Endothelial cell of umbilical vein (primary cell): ENCODE measurements around the gene SLC25A26. TPM values are rescaled to one million over a fixed set of nuclear protein-coding genes. Genes with fewer than 3 reads are reported as not detected.

Source experiments
- BruUV-seq: library from RNA; stranded (reverse); fragments of 400-500 nt; replicated peaks from 2 replicates; lab custom pipeline; 2021; lab: Mats Ljungman, UMichigan
- CTCF ChIA-PET: fragments of 300-600, 350-600 bp; sonication (Branson Sonifier 250); formaldehyde crosslinking; loops from one replicate; lab custom pipeline; 2021; ENCODE audit warnings: antibody characterized with exemption, inconsistent platforms; lab: Charles Lee
- POLR2A ChIA-PET: fragments of 300-600, 350-600 bp; sonication (Branson Sonifier 250); formaldehyde crosslinking; loops from one replicate; lab custom pipeline; 2021; ENCODE audit warnings: antibody characterized with exemption, inconsistent platforms; lab: Charles Lee
- DNase-seq: peaks from one replicate; pipeline ENCODE4 v3.0.0-alpha.2; 2011; ENCODE audit warnings: low read depth, low spot score
- FAIRE-seq: peaks from 2 replicates; lab custom pipeline; 2011; peaks lifted over from hg19 to GRCh38; lab: Jason Lieb, UNC
- H2AFZ ChIP-seq: 2 replicates; pipeline ENCODE4 v1.6.0; 2012; ENCODE audit warnings: low read depth, low read length, control low read depth, inconsistent platforms
- H3K27ac ChIP-seq: 2 replicates; pipeline ENCODE4 v1.5.1; 2011; ENCODE audit warnings: low read depth, mild to moderate bottlenecking, control low read depth, low read length, moderate library complexity; ENCODE audit not compliant: insufficient read depth
- H3K27me3 ChIP-seq, 2 experiments: 2 replicates each; pipeline versions ENCODE4 v1.6.0 to v1.6.1; 2011; ENCODE audit warnings: low read length in 2 of 2, mixed read lengths in 1 of 2; ENCODE audit not compliant: control insufficient read depth in 2 of 2, insufficient read depth in 2 of 2
- H3K36me3 ChIP-seq, 2 experiments: 2 replicates in 1 of 2; 3 replicates in 1 of 2; pipeline ENCODE4 v1.5.1; 2011; ENCODE audit warnings: low read length in 2 of 2, mild to moderate bottlenecking in 1 of 2, moderate library complexity in 1 of 2; ENCODE audit not compliant: control insufficient read depth in 2 of 2, insufficient read depth in 2 of 2; ENCODE audit errors: extremely low read depth in 1 of 2
- H3K4me1 ChIP-seq: 3 replicates; pipeline ENCODE4 v1.5.1; 2011; ENCODE audit warnings: mild to moderate bottlenecking, low read length; ENCODE audit not compliant: control insufficient read depth, insufficient read depth; ENCODE audit errors: extremely low read depth
- H3K4me2 ChIP-seq: 2 replicates; pipeline ENCODE4 v1.6.1; 2011; ENCODE audit warnings: low read length, control low read depth, mixed read lengths; ENCODE audit not compliant: insufficient read depth
- H3K4me3 ChIP-seq, 3 experiments: fragments of 200-600 bp in 1 of 3; sonication (generic), shearing (Covaris generic) in 1 of 3; replicated peaks in 1 of 3; 2 replicates each; pipeline ENCODE4 v1.5.1; 2011 to 2016; ENCODE audit warnings: control low read depth in 3 of 3, low read length in 3 of 3, mild to moderate bottlenecking in 2 of 3, inconsistent platforms in 1 of 3, low read depth in 1 of 3, moderate library complexity in 1 of 3; ENCODE audit not compliant: insufficient read depth in 1 of 3
- H3K79me2 ChIP-seq: 2 replicates; pipeline ENCODE4 v1.6.0; 2012; ENCODE audit warnings: low read length, inconsistent platforms; ENCODE audit not compliant: control insufficient read depth, insufficient read depth
- H3K9ac ChIP-seq: replicated peaks from 2 replicates; pipeline ENCODE3; 2011; ENCODE audit warnings: low read length, control low read depth; ENCODE audit not compliant: insufficient read depth; ENCODE audit errors: extremely low read depth
- H3K9me1 ChIP-seq: replicated peaks from 3 replicates; pipeline ENCODE4 v1.6.0; 2011; ENCODE audit warnings: mild to moderate bottlenecking, low read length; ENCODE audit not compliant: control insufficient read depth, insufficient read depth; ENCODE audit errors: extremely low read depth
- H3K9me3 ChIP-seq: replicated peaks from 2 replicates; pipeline ENCODE4 v1.5.1; 2012; ENCODE audit warnings: low read length, inconsistent platforms; ENCODE audit not compliant: control insufficient read depth, insufficient read depth
- H4K20me1 ChIP-seq: replicated peaks from 2 replicates; pipeline ENCODE3; 2011; ENCODE audit warnings: mild to moderate bottlenecking, low read length; ENCODE audit not compliant: control insufficient read depth, insufficient read depth; ENCODE audit errors: extremely low read depth
- EZH2 ChIP-seq: IDR thresholded peaks from 2 replicates; pipeline ENCODE4 v1.6.1; 2012; ENCODE audit warnings: borderline replicate concordance, low read depth, mild to moderate bottlenecking, moderate library complexity, low read length, inconsistent platforms; ENCODE audit not compliant: severe bottlenecking
- FOS ChIP-seq: IDR thresholded peaks from 2 replicates; pipeline ENCODE4 v1.6.1; 2011; ENCODE audit warnings: mild to moderate bottlenecking, low read length, moderate library complexity, borderline replicate concordance; ENCODE audit not compliant: insufficient read depth
- GATA2 ChIP-seq: IDR thresholded peaks from 2 replicates; pipeline ENCODE4 v1.7.0; 2011; ENCODE audit warnings: low read depth, mild to moderate bottlenecking, moderate library complexity, mixed read lengths, low read length; ENCODE audit not compliant: insufficient read length, insufficient read depth
- JUN ChIP-seq: IDR thresholded peaks from 2 replicates; pipeline ENCODE4 v1.6.1; 2011; ENCODE audit warnings: borderline replicate concordance, low read depth; ENCODE audit not compliant: insufficient read length, insufficient read depth
- MAX ChIP-seq: IDR thresholded peaks from 2 replicates; pipeline ENCODE4 v1.6.1; 2011; ENCODE audit not compliant: insufficient read depth, insufficient read length
- MYC ChIP-seq: IDR thresholded peaks from one replicate; pipeline ENCODE4 v1.6.1; 2011; ENCODE audit warnings: mild to moderate bottlenecking, low read depth, low read length
- POLR2A ChIP-seq: IDR thresholded peaks from 2 replicates; pipeline ENCODE4 v1.6.1; 2012; ENCODE audit warnings: low read depth, mild to moderate bottlenecking, control low read depth, low read length
- POLR2AphosphoS5 ChIP-seq: IDR thresholded peaks from 2 replicates; pipeline ENCODE4 v1.6.1; 2012; ENCODE audit warnings: low read depth, mild to moderate bottlenecking, control low read depth, low read length, moderate library complexity; ENCODE audit not compliant: insufficient read depth
- dilution Hi-C: fragments of 300-500 bp; cut with MboI; formaldehyde crosslinking; loops from one replicate; pipeline ENCODE4 v1.15.0; 2019; ENCODE audit warnings: low sequenced_read_pairs; ENCODE audit not compliant: extremely low pct_ligation_motif_present
- intact Hi-C: fragments of 100-400 bp; cut with micrococcal nuclease; formaldehyde crosslinking; loops from one replicate; pipeline ENCODE4 v1.10.0; 2022
- polyA plus RNA-seq, 4 experiments: library from polyadenylated mRNA; depleted of rRNA in 3 of 4; stranded (reverse) in 3 of 4; unstranded in 1 of 4; fragments of >200 nt; gene quantifications; 2 replicates each; pipeline versions ENCODE4 v1.2.1 to v1.2.3, GENCODE V29; 2011 to 2012; ENCODE audit warnings: missing spikeins in 1 of 4
- total RNA-seq: library from RNA; stranded (reverse); gene quantifications from 2 replicates; pipeline ENCODE4 v1.2.3, GENCODE V29; 2021
- TF ChIP-seq, protein P1 (sequence below), 2 donors: IDR thresholded peaks; 1 replicate in 1 of 2; 2 replicates in 1 of 2; pipeline ENCODE4 v1.5.1; 2011; ENCODE audit warnings: low read length in 2 of 2, mild to moderate bottlenecking in 2 of 2, moderate library complexity in 2 of 2, control low read depth in 1 of 2, inconsistent platforms in 1 of 2, low read depth in 1 of 2; ENCODE audit not compliant: insufficient read depth in 1 of 2; ENCODE audit errors: extremely low read depth in 1 of 2

SLC25A26 gene
- total and polyA plus RNA-seq, 2 donors (not counting 3 experiments of a cell fraction or from before 2014, with no cell fraction given), result 11.8 to 23.5 TPM

- TF ChIP-seq FOS (no peak), MYC (no peak), POLR2A (no peak), GATA2 (no peak), MAX (no peak), JUN (no peak), EZH2 (no peak), POLR2AphosphoS5 (no peak)
- TF ChIP-seq, protein P1, sequence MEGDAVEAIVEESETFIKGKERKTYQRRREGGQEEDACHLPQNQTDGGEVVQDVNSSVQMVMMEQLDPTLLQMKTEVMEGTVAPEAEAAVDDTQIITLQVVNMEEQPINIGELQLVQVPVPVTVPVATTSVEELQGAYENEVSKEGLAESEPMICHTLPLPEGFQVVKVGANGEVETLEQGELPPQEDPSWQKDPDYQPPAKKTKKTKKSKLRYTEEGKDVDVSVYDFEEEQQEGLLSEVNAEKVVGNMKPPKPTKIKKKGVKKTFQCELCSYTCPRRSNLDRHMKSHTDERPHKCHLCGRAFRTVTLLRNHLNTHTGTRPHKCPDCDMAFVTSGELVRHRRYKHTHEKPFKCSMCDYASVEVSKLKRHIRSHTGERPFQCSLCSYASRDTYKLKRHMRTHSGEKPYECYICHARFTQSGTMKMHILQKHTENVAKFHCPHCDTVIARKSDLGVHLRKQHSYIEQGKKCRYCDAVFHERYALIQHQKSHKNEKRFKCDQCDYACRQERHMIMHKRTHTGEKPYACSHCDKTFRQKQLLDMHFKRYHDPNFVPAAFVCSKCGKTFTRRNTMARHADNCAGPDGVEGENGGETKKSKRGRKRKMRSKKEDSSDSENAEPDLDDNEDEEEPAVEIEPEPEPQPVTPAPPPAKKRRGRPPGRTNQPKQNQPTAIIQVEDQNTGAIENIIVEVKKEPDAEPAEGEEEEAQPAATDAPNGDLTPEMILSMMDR (IDR thresholded peaks at IDR 0.05; ENCODE audit: extremely low read depth in 1 of 2, insufficient read depth in 1 of 2, low read depth in 1 of 2, low read length in 2 of 2), result no peak
- no peak for DNase-seq
- H3K27me3 ChIP-seq, result no peaks in the 10 kb centered on the region
- no peak overlapping the region for H3K27ac ChIP-seq
- POLR2A ChIA-PET, result no interaction called here
- intact Hi-C loops, result loop anchor here (5.0 kb wide), 1 partner anchor 115 kb away; no protein-coding TSS in a partner anchor
- H3K4me1 ChIP-seq, result peaks cover 28% of the 10 kb centered on the region
- H3K9ac ChIP-seq, result no peak overlapping the region
- H4K20me1 ChIP-seq, result no peaks in the 10 kb centered on the region
- no peaks in the 10 kb centered on the region for H3K9me3 ChIP-seq
- CTCF ChIA-PET, result interaction anchor here (1.0 to 4.0 kb wide), 3 partner anchors 10 to 115 kb away, joined by 3 to 25 read pairs (median 20); no protein-coding TSS in a partner anchor
- no peak for FAIRE-seq
- no peak overlapping the region for H3K4me2 ChIP-seq
- H2AFZ ChIP-seq, result no peak overlapping the region
- no TSS peak for BruUV-seq
- H3K79me2 ChIP-seq, result no peaks in the 10 kb centered on the region
- peaks cover 5 to 23% of the 10 kb centered on the region in 2 experiments for H3K36me3 ChIP-seq
- H3K4me3 ChIP-seq, result no peak overlapping the region
- dilution Hi-C loops, result loop anchor here (25.0 kb wide), 1 partner anchor 420 kb away; no protein-coding TSS in a partner anchor
- no peaks in the 10 kb centered on the region for H3K9me1 ChIP-seq
These were observed 171.7 kb downstream of the SLC25A26 start for GRCh38 chr3:66392512-66392911.
